A549 (cell line): Measurements from ENCODE around the gene CASTOR1.

Experiments used
- ATOH8 ChIP-seq: fragments of 250-450 bp; sonication (Bioruptor Pico); IDR thresholded peaks from 2 replicates; pipeline ENCODE4 v1.5.0; 2020; ENCODE audit warnings: low read depth, mild to moderate bottlenecking, moderate library complexity
- CTCF ChIP-seq: fragments of >200 bp; sonication (Bioruptor Twin); formaldehyde crosslinking; IDR thresholded peaks from 3 replicates; pipeline ENCODE4 v1.5.1; 2016
- ELK1 ChIP-seq: fragments of 150-350 bp; IDR thresholded peaks from 2 replicates; pipeline ENCODE4 v1.6.1; 2014; ENCODE audit warnings: low read depth, mild to moderate bottlenecking, low read length
- EP300 ChIP-seq, 2 experiments: fragments of >200 bp; sonication (Bioruptor Twin); formaldehyde crosslinking; IDR thresholded peaks; 2 replicates in 1 of 2; 3 replicates in 1 of 2; pipeline ENCODE4 v1.6.1; 2016 to 2017
- FOSL2 ChIP-seq, 2 experiments: fragments of 450-650 bp in 1 of 2; fragments of >200 bp in 1 of 2; sonication (Bioruptor Twin) in 1 of 2; formaldehyde crosslinking; IDR thresholded peaks; 2 replicates each; pipeline versions ENCODE4 v1.5.0 to v1.6.1; 2016 to 2020; ENCODE audit warnings: mild to moderate bottlenecking in 1 of 2, moderate library complexity in 1 of 2
- JUNB ChIP-seq: fragments of >200 bp; sonication (Bioruptor Twin); formaldehyde crosslinking; IDR thresholded peaks from 2 replicates; pipeline ENCODE4 v1.6.1; 2016
- MAX ChIP-seq: IDR thresholded peaks from 2 replicates; pipeline ENCODE4 v1.6.1; 2012
- POLR2A ChIP-seq: IDR thresholded peaks from 2 replicates; pipeline ENCODE4 v1.6.1; 2012; ENCODE audit warnings: mild to moderate bottlenecking, low read length
- REST ChIP-seq: fragments of 200-600 bp; sonication (generic); IDR thresholded peaks from 2 replicates; pipeline ENCODE4 v1.6.1; 2016; ENCODE audit warnings: antibody characterized with exemption, mild to moderate bottlenecking, moderate library complexity
- TFCP2L1 ChIP-seq: fragments of 250-450 bp; sonication (Bioruptor Pico); IDR thresholded peaks from 2 replicates; pipeline ENCODE4 v1.5.0; 2021; ENCODE audit warnings: mild to moderate bottlenecking

- no peak for TF ChIP-seq MAX
- TF ChIP-seq TFCP2L1, result no peak
- no peak for TF ChIP-seq ATOH8
- no peak for TF ChIP-seq CTCF
- TF ChIP-seq JUNB, result no peak
- no peak for TF ChIP-seq FOSL2 (IDR thresholded peaks at IDR 0.05)
- no peak for TF ChIP-seq FOSL2 (CRISPR knock-in tag; IDR thresholded peaks at IDR 0.05)
- no peak for TF ChIP-seq EP300 (IDR thresholded peaks at IDR 0.05)
- TF ChIP-seq REST, result no peak
- TF ChIP-seq POLR2A, result no peak
- TF ChIP-seq ELK1, result no peak
Measured at GRCh38 chr22:30323246-30323645, 33.9 kb upstream of the CASTOR1 start.
